ENCODE measurements around the gene ATG16L1. TPM values are rescaled to one million over a fixed set of nuclear protein-coding genes. Genes with fewer than 3 reads are reported as not detected.

The ATG16L1 gene
- total and polyA plus RNA-seq, 2 experiments from 2014 or later, result 15.3 to 37.9 TPM

DNA sequence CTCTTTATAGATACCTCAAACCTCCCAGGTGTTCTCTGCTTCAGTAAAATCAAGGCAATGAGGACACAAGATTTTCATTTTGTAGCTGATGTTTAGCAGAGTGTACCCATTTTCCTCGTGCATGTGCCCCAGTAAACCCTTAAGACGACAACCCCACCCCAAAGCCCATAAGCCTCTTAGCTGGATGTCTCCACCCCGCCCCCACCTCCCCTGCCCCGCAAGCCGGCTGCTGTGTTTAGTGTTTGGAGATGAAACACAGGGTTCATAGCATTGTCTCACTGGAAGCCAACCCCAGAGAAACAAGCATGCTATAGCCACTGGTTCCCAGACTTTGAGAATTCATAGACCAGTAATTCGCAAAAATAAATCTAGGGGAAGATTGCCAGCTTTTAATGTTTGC, 50.3 kb downstream of the ATG16L1 start (continued):
- TF ChIP-seq, protein P1, sequence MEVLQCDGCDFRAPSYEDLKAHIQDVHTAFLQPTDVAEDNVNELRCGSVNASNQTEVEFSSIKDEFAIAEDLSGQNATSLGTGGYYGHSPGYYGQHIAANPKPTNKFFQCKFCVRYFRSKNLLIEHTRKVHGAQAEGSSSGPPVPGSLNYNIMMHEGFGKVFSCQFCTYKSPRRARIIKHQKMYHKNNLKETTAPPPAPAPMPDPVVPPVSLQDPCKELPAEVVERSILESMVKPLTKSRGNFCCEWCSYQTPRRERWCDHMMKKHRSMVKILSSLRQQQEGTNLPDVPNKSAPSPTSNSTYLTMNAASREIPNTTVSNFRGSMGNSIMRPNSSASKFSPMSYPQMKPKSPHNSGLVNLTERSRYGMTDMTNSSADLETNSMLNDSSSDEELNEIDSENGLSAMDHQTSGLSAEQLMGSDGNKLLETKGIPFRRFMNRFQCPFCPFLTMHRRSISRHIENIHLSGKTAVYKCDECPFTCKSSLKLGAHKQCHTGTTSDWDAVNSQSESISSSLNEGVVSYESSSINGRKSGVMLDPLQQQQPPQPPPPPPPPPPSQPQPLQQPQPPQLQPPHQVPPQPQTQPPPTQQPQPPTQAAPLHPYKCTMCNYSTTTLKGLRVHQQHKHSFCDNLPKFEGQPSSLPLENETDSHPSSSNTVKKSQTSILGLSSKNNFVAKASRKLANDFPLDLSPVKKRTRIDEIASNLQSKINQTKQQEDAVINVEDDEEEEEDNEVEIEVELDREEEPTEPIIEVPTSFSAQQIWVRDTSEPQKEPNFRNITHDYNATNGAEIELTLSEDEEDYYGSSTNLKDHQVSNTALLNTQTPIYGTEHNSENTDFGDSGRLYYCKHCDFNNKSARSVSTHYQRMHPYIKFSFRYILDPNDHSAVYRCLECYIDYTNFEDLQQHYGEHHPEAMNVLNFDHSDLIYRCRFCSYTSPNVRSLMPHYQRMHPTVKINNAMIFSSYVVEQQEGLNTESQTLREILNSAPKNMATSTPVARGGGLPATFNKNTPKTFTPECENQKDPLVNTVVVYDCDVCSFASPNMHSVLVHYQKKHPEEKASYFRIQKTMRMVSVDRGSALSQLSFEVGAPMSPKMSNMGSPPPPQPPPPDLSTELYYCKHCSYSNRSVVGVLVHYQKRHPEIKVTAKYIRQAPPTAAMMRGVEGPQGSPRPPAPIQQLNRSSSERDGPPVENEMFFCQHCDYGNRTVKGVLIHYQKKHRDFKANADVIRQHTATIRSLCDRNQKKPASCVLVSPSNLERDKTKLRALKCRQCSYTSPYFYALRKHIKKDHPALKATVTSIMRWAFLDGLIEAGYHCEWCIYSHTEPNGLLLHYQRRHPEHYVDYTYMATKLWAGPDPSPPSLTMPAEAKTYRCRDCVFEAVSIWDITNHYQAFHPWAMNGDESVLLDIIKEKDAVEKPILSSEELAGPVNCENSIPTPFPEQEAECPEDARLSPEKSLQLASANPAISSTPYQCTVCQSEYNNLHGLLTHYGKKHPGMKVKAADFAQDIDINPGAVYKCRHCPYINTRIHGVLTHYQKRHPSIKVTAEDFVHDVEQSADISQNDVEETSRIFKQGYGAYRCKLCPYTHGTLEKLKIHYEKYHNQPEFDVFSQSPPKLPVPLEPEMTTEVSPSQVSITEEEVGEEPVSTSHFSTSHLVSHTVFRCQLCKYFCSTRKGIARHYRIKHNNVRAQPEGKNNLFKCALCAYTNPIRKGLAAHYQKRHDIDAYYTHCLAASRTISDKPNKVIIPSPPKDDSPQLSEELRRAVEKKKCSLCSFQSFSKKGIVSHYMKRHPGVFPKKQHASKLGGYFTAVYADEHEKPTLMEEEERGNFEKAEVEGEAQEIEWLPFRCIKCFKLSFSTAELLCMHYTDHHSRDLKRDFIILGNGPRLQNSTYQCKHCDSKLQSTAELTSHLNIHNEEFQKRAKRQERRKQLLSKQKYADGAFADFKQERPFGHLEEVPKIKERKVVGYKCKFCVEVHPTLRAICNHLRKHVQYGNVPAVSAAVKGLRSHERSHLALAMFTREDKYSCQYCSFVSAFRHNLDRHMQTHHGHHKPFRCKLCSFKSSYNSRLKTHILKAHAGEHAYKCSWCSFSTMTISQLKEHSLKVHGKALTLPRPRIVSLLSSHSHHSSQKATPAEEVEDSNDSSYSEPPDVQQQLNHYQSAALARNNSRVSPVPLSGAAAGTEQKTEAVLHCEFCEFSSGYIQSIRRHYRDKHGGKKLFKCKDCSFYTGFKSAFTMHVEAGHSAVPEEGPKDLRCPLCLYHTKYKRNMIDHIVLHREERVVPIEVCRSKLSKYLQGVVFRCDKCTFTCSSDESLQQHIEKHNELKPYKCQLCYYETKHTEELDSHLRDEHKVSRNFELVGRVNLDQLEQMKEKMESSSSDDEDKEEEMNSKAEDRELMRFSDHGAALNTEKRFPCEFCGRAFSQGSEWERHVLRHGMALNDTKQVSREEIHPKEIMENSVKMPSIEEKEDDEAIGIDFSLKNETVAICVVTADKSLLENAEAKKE (CRISPR knock-in tag; IDR thresholded peaks at IDR 0.05), result no peak
- TF ChIP-seq, protein P2, sequence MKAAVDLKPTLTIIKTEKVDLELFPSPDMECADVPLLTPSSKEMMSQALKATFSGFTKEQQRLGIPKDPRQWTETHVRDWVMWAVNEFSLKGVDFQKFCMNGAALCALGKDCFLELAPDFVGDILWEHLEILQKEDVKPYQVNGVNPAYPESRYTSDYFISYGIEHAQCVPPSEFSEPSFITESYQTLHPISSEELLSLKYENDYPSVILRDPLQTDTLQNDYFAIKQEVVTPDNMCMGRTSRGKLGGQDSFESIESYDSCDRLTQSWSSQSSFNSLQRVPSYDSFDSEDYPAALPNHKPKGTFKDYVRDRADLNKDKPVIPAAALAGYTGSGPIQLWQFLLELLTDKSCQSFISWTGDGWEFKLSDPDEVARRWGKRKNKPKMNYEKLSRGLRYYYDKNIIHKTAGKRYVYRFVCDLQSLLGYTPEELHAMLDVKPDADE (IDR thresholded peaks at IDR 0.05), result no peak
- TF ChIP-seq EZH2phosphoT487 (IDR thresholded peaks at IDR 0.05; ENCODE audit: unreplicated experiment) (no peak), CREB1 (CRISPR knock-in tag; IDR thresholded peaks at IDR 0.05; ENCODE audit: low read depth) (no peak), STAT1 (IDR thresholded peaks at IDR 0.05; ENCODE audit: unreplicated experiment) (no peak), ZNF114 (CRISPR knock-in tag; IDR thresholded peaks at IDR 0.05) (no peak), ZNF331 (CRISPR knock-in tag; IDR thresholded peaks at IDR 0.05; ENCODE audit: low read depth) (no peak), POLR2AphosphoS5 (IDR thresholded peaks at IDR 0.05; ENCODE audit: low read depth) (no peak), JUNB (IDR thresholded peaks at IDR 0.05; ENCODE audit: unreplicated experiment) (no peak)
- TF ChIP-seq, protein P3, sequence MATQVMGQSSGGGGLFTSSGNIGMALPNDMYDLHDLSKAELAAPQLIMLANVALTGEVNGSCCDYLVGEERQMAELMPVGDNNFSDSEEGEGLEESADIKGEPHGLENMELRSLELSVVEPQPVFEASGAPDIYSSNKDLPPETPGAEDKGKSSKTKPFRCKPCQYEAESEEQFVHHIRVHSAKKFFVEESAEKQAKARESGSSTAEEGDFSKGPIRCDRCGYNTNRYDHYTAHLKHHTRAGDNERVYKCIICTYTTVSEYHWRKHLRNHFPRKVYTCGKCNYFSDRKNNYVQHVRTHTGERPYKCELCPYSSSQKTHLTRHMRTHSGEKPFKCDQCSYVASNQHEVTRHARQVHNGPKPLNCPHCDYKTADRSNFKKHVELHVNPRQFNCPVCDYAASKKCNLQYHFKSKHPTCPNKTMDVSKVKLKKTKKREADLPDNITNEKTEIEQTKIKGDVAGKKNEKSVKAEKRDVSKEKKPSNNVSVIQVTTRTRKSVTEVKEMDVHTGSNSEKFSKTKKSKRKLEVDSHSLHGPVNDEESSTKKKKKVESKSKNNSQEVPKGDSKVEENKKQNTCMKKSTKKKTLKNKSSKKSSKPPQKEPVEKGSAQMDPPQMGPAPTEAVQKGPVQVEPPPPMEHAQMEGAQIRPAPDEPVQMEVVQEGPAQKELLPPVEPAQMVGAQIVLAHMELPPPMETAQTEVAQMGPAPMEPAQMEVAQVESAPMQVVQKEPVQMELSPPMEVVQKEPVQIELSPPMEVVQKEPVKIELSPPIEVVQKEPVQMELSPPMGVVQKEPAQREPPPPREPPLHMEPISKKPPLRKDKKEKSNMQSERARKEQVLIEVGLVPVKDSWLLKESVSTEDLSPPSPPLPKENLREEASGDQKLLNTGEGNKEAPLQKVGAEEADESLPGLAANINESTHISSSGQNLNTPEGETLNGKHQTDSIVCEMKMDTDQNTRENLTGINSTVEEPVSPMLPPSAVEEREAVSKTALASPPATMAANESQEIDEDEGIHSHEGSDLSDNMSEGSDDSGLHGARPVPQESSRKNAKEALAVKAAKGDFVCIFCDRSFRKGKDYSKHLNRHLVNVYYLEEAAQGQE (IDR thresholded peaks at IDR 0.05; ENCODE audit: unreplicated experiment), result no peak
- TF ChIP-seq, protein P4, sequence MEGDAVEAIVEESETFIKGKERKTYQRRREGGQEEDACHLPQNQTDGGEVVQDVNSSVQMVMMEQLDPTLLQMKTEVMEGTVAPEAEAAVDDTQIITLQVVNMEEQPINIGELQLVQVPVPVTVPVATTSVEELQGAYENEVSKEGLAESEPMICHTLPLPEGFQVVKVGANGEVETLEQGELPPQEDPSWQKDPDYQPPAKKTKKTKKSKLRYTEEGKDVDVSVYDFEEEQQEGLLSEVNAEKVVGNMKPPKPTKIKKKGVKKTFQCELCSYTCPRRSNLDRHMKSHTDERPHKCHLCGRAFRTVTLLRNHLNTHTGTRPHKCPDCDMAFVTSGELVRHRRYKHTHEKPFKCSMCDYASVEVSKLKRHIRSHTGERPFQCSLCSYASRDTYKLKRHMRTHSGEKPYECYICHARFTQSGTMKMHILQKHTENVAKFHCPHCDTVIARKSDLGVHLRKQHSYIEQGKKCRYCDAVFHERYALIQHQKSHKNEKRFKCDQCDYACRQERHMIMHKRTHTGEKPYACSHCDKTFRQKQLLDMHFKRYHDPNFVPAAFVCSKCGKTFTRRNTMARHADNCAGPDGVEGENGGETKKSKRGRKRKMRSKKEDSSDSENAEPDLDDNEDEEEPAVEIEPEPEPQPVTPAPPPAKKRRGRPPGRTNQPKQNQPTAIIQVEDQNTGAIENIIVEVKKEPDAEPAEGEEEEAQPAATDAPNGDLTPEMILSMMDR (conservative IDR thresholded peaks at IDR 0.05; ENCODE audit: low read depth in 2 of 2), result no peak
